HEK293T (cell line): Measurements from ENCODE around the gene EFCAB11.

Experiments
- ELF4 ChIP-seq: fragments of 450-650 bp; IDR thresholded peaks from 2 replicates; pipeline ENCODE4 v1.6.1; 2017; ENCODE audit warnings: antibody characterized with exemption
- FOXA1 ChIP-seq: fragments of 450-650 bp; IDR thresholded peaks from 2 replicates; pipeline ENCODE4 v1.6.1; 2016; ENCODE audit warnings: mild to moderate bottlenecking
- FOXM1 ChIP-seq: fragments of 450-650 bp; IDR thresholded peaks from 2 replicates; pipeline ENCODE4 v1.6.1; 2017; ENCODE audit warnings: mild to moderate bottlenecking, borderline replicate concordance
- HDGF ChIP-seq: fragments of 450-650 bp; IDR thresholded peaks from 2 replicates; pipeline ENCODE4 v1.6.1; 2017; ENCODE audit warnings: antibody characterized with exemption, borderline replicate concordance
- NFRKB ChIP-seq: fragments of 450-650 bp; IDR thresholded peaks from 2 replicates; pipeline ENCODE4 v1.6.1; 2016; ENCODE audit warnings: mild to moderate bottlenecking, moderate library complexity
- SP1 ChIP-seq: fragments of 450-650 bp; IDR thresholded peaks from 2 replicates; pipeline ENCODE4 v1.6.1; 2017
- TARDBP ChIP-seq: fragments of 450-650 bp; IDR thresholded peaks from 2 replicates; pipeline ENCODE4 v1.6.1; 2016

DNA sequence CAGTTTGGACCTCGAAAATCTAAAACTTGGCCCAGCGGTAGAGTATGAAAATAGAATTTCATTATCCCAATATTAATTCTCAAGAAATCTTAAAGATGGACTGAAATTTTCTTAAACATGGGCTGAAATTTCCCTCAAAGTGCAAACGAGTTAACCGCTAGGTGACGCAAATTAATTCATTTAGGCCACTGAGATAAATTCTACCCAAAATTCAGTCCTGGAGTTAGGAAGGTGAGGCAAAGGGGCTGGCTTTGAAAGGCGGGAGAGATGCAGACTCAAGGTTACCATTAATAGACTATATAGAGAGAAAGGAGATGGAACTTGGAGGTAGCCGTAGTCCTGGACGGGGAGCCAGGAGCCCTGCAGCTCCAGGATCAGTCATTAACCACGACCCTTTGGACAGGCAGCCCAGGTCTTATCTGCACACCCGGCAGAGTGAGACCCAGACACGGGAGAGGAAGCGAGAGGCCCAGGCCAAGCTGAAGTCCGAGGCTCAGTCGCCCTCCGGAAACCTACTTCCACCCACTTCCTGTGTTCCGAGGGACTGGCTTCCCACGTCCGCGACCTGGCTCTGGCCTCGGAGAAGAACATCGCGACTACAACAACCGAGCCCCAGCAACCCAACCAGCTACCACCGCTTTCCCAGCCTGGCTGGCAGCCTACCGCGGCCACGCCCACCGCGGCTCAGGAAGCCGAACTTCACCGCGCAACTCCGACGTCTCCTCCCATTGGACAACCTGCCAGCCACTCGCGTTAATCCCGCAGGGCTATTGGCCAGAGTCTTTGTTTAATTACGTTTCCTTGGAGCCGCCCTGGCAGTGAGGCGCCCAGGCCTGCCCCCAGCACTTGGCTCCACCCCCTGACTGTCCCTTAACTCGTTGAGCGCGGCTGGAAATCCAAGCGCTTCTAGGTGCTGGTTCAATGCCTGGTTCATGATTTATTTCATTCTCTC, at the start of gene EFCAB11:
- TF ChIP-seq FOXA1: no peak
- no peak for TF ChIP-seq NFRKB
- no peak for TF ChIP-seq SP1
- TF ChIP-seq HDGF: no peak
- TF ChIP-seq ELF4: peak; percentile 38
- no peak; the same call in 1 of the 2 replicates for TF ChIP-seq FOXM1
- TF ChIP-seq TARDBP: no peak
